ENCODE data around the gene PRIMPOL. TPM values are rescaled to one million over a fixed set of nuclear protein-coding genes. Genes with fewer than 3 reads are reported as not detected.

The PRIMPOL gene
- total RNA-seq, 1 donor from 2014 or later, result 48.0 TPM

GRCh38 chr4:184636144-184636543 lies 13.4 kb upstream of the PRIMPOL start:
- Histone ChIP-seq H3K27ac (ENCODE audit: low read depth, low read length) (no peak overlapping the region), H3K36me3 (ENCODE audit: control insufficient read depth in 3 of 3, insufficient read depth in 3 of 3, low read length in 3 of 3) (peaks cover 13 to 37% (median 21%) of the 10 kb centered on the region in 3 donors), H3K9me3 (ENCODE audit: control insufficient read depth in 3 of 3, low read length in 3 of 3) (no peaks in the 10 kb centered on the region), H3K27me3 (ENCODE audit: control insufficient read depth in 3 of 3, insufficient read depth in 3 of 3, low read length in 3 of 3) (no peaks in the 10 kb centered on the region), H3K4me3 (ENCODE audit: low read length in 3 of 3) (no peak overlapping the region), H3K9ac (ENCODE audit: low read depth in 1 of 3, low read length in 3 of 3) (no peak overlapping the region), H3K4me1 (ENCODE audit: control insufficient read depth in 3 of 3, insufficient read depth in 3 of 3, low read length in 3 of 3) (no peaks in the 10 kb centered on the region)

- Histone ChIP-seq H3K9ac (ENCODE audit: low read depth in 1 of 3, low read length in 3 of 3) (no peak overlapping the region), H3K27ac (ENCODE audit: low read depth, low read length) (no peak overlapping the region), H3K36me3 (ENCODE audit: control insufficient read depth in 3 of 3, insufficient read depth in 3 of 3, low read length in 3 of 3) (peaks cover 13 to 34% (median 17%) of the 10 kb centered on the region in 3 donors), H3K4me1 (ENCODE audit: control insufficient read depth in 3 of 3, insufficient read depth in 3 of 3, low read length in 3 of 3) (no peaks in the 10 kb centered on the region), H3K4me3 (ENCODE audit: low read length in 3 of 3) (no peak overlapping the region), H3K9me3 (ENCODE audit: control insufficient read depth in 3 of 3, low read length in 3 of 3) (no peaks in the 10 kb centered on the region), H3K27me3 (ENCODE audit: control insufficient read depth in 3 of 3, insufficient read depth in 3 of 3, low read length in 3 of 3) (no peaks in the 10 kb centered on the region)
Measured at GRCh38 chr4:184636897-184637296, 12.6 kb upstream of the PRIMPOL start.

GRCh38 chr4:184641022-184641421 lies 8.5 kb upstream of the PRIMPOL start:
- Histone ChIP-seq H3K4me1 (ENCODE audit: control insufficient read depth in 3 of 3, insufficient read depth in 3 of 3, low read length in 3 of 3) (peaks cover 8 to 12% (median 9%) of the 10 kb centered on the region in 3 donors), H3K27me3 (ENCODE audit: control insufficient read depth in 3 of 3, insufficient read depth in 3 of 3, low read length in 3 of 3) (no peaks in the 10 kb centered on the region), H3K36me3 (ENCODE audit: control insufficient read depth in 3 of 3, insufficient read depth in 3 of 3, low read length in 3 of 3) (peaks cover 9 to 24% (median 12%) of the 10 kb centered on the region in 3 donors), H3K27ac (ENCODE audit: low read depth, low read length) (no peak overlapping the region), H3K9me3 (ENCODE audit: control insufficient read depth in 3 of 3, low read length in 3 of 3) (no peaks in the 10 kb centered on the region), H3K4me3 (ENCODE audit: low read length in 3 of 3) (no peak overlapping the region), H3K9ac (ENCODE audit: low read depth in 1 of 3, low read length in 3 of 3) (no peak overlapping the region)

GRCh38 chr4:184641451-184641850 lies 8.1 kb upstream of the PRIMPOL start:
- H3K27ac ChIP-seq (ENCODE audit: low read depth, low read length), result no peak overlapping the region
- no peak overlapping the region for H3K4me3 ChIP-seq (ENCODE audit: low read length in 3 of 3)
- peaks cover 11 to 16% (median 12%) of the 10 kb centered on the region in 3 donors for H3K4me1 ChIP-seq (ENCODE audit: control insufficient read depth in 3 of 3, insufficient read depth in 3 of 3, low read length in 3 of 3)
- peaks cover 5 to 19% (median 10%) of the 10 kb centered on the region in 3 donors for H3K36me3 ChIP-seq (ENCODE audit: control insufficient read depth in 3 of 3, insufficient read depth in 3 of 3, low read length in 3 of 3)
- no peaks in the 10 kb centered on the region for H3K9me3 ChIP-seq (ENCODE audit: control insufficient read depth in 3 of 3, low read length in 3 of 3)
- H3K9ac ChIP-seq (ENCODE audit: low read depth in 1 of 3, low read length in 3 of 3), result no peak overlapping the region
- no peaks in the 10 kb centered on the region for H3K27me3 ChIP-seq (ENCODE audit: control insufficient read depth in 3 of 3, insufficient read depth in 3 of 3, low read length in 3 of 3)

GRCh38 chr4:184643731-184644130 lies 5.8 kb upstream of the PRIMPOL start:
- Histone ChIP-seq H3K9ac (ENCODE audit: low read depth in 1 of 3, low read length in 3 of 3) (peak overlapping the region in 1 of 3 donors; percentile 8), H3K27ac (ENCODE audit: low read depth, low read length) (no peak overlapping the region), H3K4me1 (ENCODE audit: control insufficient read depth in 3 of 3, insufficient read depth in 3 of 3, low read length in 3 of 3) (peaks cover 25 to 37% (median 31%) of the 10 kb centered on the region in 3 donors), H3K4me3 (ENCODE audit: low read length in 3 of 3) (no peak overlapping the region), H3K9me3 (ENCODE audit: control insufficient read depth in 3 of 3, low read length in 3 of 3) (no peaks in the 10 kb centered on the region), H3K27me3 (ENCODE audit: control insufficient read depth in 3 of 3, insufficient read depth in 3 of 3, low read length in 3 of 3) (no peaks in the 10 kb centered on the region), H3K36me3 (ENCODE audit: control insufficient read depth in 3 of 3, insufficient read depth in 3 of 3, low read length in 3 of 3) (peaks cover 0 to 5% (median 0%) of the 10 kb centered on the region in 3 donors)

GRCh38 chr4:184644553-184645307 lies 4.8 kb upstream of the PRIMPOL start:
- Histone ChIP-seq H3K9me3 (ENCODE audit: control insufficient read depth in 3 of 3, low read length in 3 of 3) (no peaks in the 10 kb centered on the region), H3K36me3 (ENCODE audit: control insufficient read depth in 3 of 3, insufficient read depth in 3 of 3, low read length in 3 of 3) (peaks cover 0 to 5% (median 0%) of the 10 kb centered on the region in 3 donors), H3K27ac (ENCODE audit: low read depth, low read length) (no peak overlapping the region), H3K27me3 (ENCODE audit: control insufficient read depth in 3 of 3, insufficient read depth in 3 of 3, low read length in 3 of 3) (no peaks in the 10 kb centered on the region), H3K4me1 (ENCODE audit: control insufficient read depth in 3 of 3, insufficient read depth in 3 of 3, low read length in 3 of 3) (peaks cover 25 to 37% (median 31%) of the 10 kb centered on the region in 3 donors), H3K9ac (ENCODE audit: low read depth in 1 of 3, low read length in 3 of 3) (no peak overlapping the region), H3K4me3 (ENCODE audit: low read length in 3 of 3) (no peak overlapping the region)

- H3K27ac ChIP-seq (ENCODE audit: low read depth, low read length), result no peak overlapping the region
- H3K4me1 ChIP-seq (ENCODE audit: control insufficient read depth in 3 of 3, insufficient read depth in 3 of 3, low read length in 3 of 3), result peaks cover 34 to 47% (median 42%) of the 10 kb centered on the region in 3 donors
- no peak overlapping the region for H3K4me3 ChIP-seq (ENCODE audit: low read length in 3 of 3)
- no peaks in the 10 kb centered on the region for H3K9me3 ChIP-seq (ENCODE audit: control insufficient read depth in 3 of 3, low read length in 3 of 3)
- H3K27me3 ChIP-seq (ENCODE audit: control insufficient read depth in 3 of 3, insufficient read depth in 3 of 3, low read length in 3 of 3), result no peaks in the 10 kb centered on the region
- peaks cover 0 to 5% (median 0%) of the 10 kb centered on the region in 3 donors for H3K36me3 ChIP-seq (ENCODE audit: control insufficient read depth in 3 of 3, insufficient read depth in 3 of 3, low read length in 3 of 3)
- no peak overlapping the region for H3K9ac ChIP-seq (ENCODE audit: low read depth in 1 of 3, low read length in 3 of 3)
Measured at GRCh38 chr4:184645904-184646610, 3.5 kb upstream of the PRIMPOL start.

GRCh38 chr4:184647266-184648053 lies 2.1 kb upstream of the PRIMPOL start:
- Histone ChIP-seq H3K27me3 (ENCODE audit: control insufficient read depth in 3 of 3, insufficient read depth in 3 of 3, low read length in 3 of 3) (no peaks in the 10 kb centered on the region), H3K9ac (ENCODE audit: low read depth in 1 of 3, low read length in 3 of 3) (peak overlapping the region; percentile 87 to 94 (median 92)), H3K4me3 (ENCODE audit: low read length in 3 of 3) (peak overlapping the region; percentile 84 to 95 (median 91)), H3K9me3 (ENCODE audit: control insufficient read depth in 3 of 3, low read length in 3 of 3) (no peaks in the 10 kb centered on the region), H3K36me3 (ENCODE audit: control insufficient read depth in 3 of 3, insufficient read depth in 3 of 3, low read length in 3 of 3) (peaks cover 0 to 5% (median 0%) of the 10 kb centered on the region in 3 donors), H3K27ac (ENCODE audit: low read depth, low read length) (peak overlapping the region; percentile 96), H3K4me1 (ENCODE audit: control insufficient read depth in 3 of 3, insufficient read depth in 3 of 3, low read length in 3 of 3) (peaks cover 34 to 47% (median 42%) of the 10 kb centered on the region in 3 donors)

- Histone ChIP-seq H3K9me3 (ENCODE audit: control insufficient read depth in 3 of 3, low read length in 3 of 3) (no peaks in the 10 kb centered on the region), H3K4me1 (ENCODE audit: control insufficient read depth in 3 of 3, insufficient read depth in 3 of 3, low read length in 3 of 3) (peaks cover 35 to 46% (median 42%) of the 10 kb centered on the region in 3 donors), H3K27ac (ENCODE audit: low read depth, low read length) (peak overlapping the region; percentile 96), H3K9ac (ENCODE audit: low read depth in 1 of 3, low read length in 3 of 3) (peak overlapping the region; percentile 87 to 94 (median 92)), H3K36me3 (ENCODE audit: control insufficient read depth in 3 of 3, insufficient read depth in 3 of 3, low read length in 3 of 3) (peaks cover 0 to 5% (median 0%) of the 10 kb centered on the region in 3 donors), H3K27me3 (ENCODE audit: control insufficient read depth in 3 of 3, insufficient read depth in 3 of 3, low read length in 3 of 3) (no peaks in the 10 kb centered on the region), H3K4me3 (ENCODE audit: low read length in 3 of 3) (peak overlapping the region; percentile 84 to 95 (median 91))
Measured at GRCh38 chr4:184648054-184648312, 1.6 kb upstream of the PRIMPOL start.

Data from skeletal muscle tissue (tissue), 4 donors.